Brain pericyte (primary cell): ENCODE data around the gene PIEZO1.

ENCODE experiments used
- DNase-seq: peaks from one replicate; pipeline ENCODE4 v3.0.0-alpha.2; 2012; ENCODE audit warnings: low read depth, low spot score

Gene PIEZO1

GRCh38 chr16:88667461-88667860 is 117.6 kb downstream of the PIEZO1 start:
- no peak for DNase-seq

- no peak for DNase-seq
Observed at GRCh38 chr16:88665570-88665969, 119.5 kb downstream of the PIEZO1 start.
